Fibroblast of villous mesenchyme (primary cell): ENCODE data around the gene SLC25A12. TPM values are rescaled to one million over a fixed set of nuclear protein-coding genes. Genes with fewer than 3 reads are reported as not detected.
A peak's percentile ranks its signal among the peaks of the same experiment; 100 is the strongest.

ENCODE experiments used
- DNase-seq: peaks from one replicate; pipeline ENCODE4 v3.0.0-alpha.2; 2010; ENCODE audit warnings: low read depth
- H3K4me3 ChIP-seq: 2 replicates; pipeline ENCODE4 v1.5.1; 2011; ENCODE audit warnings: low read depth, mild to moderate bottlenecking, low read length
- CTCF ChIP-seq: IDR thresholded peaks from 2 replicates; pipeline ENCODE4 v1.5.1; 2012; ENCODE audit warnings: low read depth, mild to moderate bottlenecking, low read length; ENCODE audit not compliant: insufficient read depth
- total RNA-seq: library from RNA; depleted of rRNA; stranded (reverse); fragments of >200 nt; gene quantifications from 2 replicates; pipeline ENCODE4 v1.2.3, GENCODE V29; 2012

SLC25A12 gene
- total RNA-seq, 1 donor, result 25.5 TPM

GRCh38 chr2:171852366-171852888, 41.6 kb downstream of the SLC25A12 start:
- no peak overlapping the region for H3K4me3 ChIP-seq
- no peak for TF ChIP-seq CTCF
- no peak for DNase-seq

GRCh38 chr2:171847627-171848026, 46.4 kb downstream of the SLC25A12 start:
- DNase-seq, result no peak
- no peak overlapping the region for H3K4me3 ChIP-seq
- TF ChIP-seq CTCF, result no peak

- no peak overlapping the region for H3K4me3 ChIP-seq
- no peak for TF ChIP-seq CTCF
- no peak for DNase-seq
Measured at GRCh38 chr2:171846894-171847293, 47.1 kb downstream of the SLC25A12 start.

GRCh38 chr2:171841996-171842395, 52.0 kb downstream of the SLC25A12 start:
- H3K4me3 ChIP-seq, result no peak overlapping the region
- no peak for DNase-seq
- TF ChIP-seq CTCF, result no peak

- peak; percentile 46 for DNase-seq
- TF ChIP-seq CTCF, result no peak
- no peak overlapping the region for H3K4me3 ChIP-seq
Measured at GRCh38 chr2:171837736-171838135, 56.3 kb downstream of the SLC25A12 start.

GRCh38 chr2:171836146-171836910, 57.7 kb downstream of the SLC25A12 start:
- TF ChIP-seq CTCF, result no peak
- H3K4me3 ChIP-seq, result no peak overlapping the region
- DNase-seq, result no peak
